VCaP (cell line): Measurements from ENCODE around the gene BTBD17.
A peak's percentile ranks its signal among the peaks of the same experiment; 100 is the strongest.
"Not testable (repeated sequence)": the region's sequence is repeated elsewhere in the genome, so short reads cannot be mapped to it uniquely, and the experiment has no call there.

Source experiments
- H3K27ac ChIP-seq: fragments of 450-650 bp; 2 replicates; pipeline ENCODE4 v1.5.1; 2017
- CTCF ChIP-seq: fragments of 450-650 bp; conservative IDR thresholded peaks from 2 replicates; pipeline ENCODE4 v1.5.1; 2017; ENCODE audit warnings: mild to moderate bottlenecking, moderate library complexity

BTBD17 gene

GRCh38 chr17:74361230-74362068 lies at the start of gene BTBD17:
TSS of gene BTBD17 (minus strand) at chr17:74361868. CDS start at chr17:74361819, 49 bp downstream.
- peak; percentile 74 for TF ChIP-seq CTCF
- no peak within 1 kb of the TSS for H3K27ac ChIP-seq

GRCh38 chr17:74410001-74410443 lies 48.4 kb upstream of the BTBD17 start:
- no peak for TF ChIP-seq CTCF
- H3K27ac ChIP-seq: no peak overlapping the region

GRCh38 chr17:74408815-74409214 lies 47.1 kb upstream of the BTBD17 start:
- no peak overlapping the region; the same call in 1 of the 2 replicates for H3K27ac ChIP-seq
- no peak for TF ChIP-seq CTCF

GRCh38 chr17:74408262-74408661 lies 46.6 kb upstream of the BTBD17 start:
- no peak overlapping the region; the same call in 1 of the 2 replicates for H3K27ac ChIP-seq
- no peak for TF ChIP-seq CTCF

- H3K27ac ChIP-seq: no peak overlapping the region
- no peak for TF ChIP-seq CTCF
Observed at GRCh38 chr17:74407384-74407783, 45.7 kb upstream of the BTBD17 start.

- H3K27ac ChIP-seq: not testable (repeated sequence)
Observed at GRCh38 chr17:74405311-74405710, 43.6 kb upstream of the BTBD17 start.

GRCh38 chr17:74404789-74405188 lies 43.1 kb upstream of the BTBD17 start:
- no peak for TF ChIP-seq CTCF
- H3K27ac ChIP-seq: no peak overlapping the region

GRCh38 chr17:74404218-74404617 lies 42.5 kb upstream of the BTBD17 start:
- TF ChIP-seq CTCF: no peak
- H3K27ac ChIP-seq: no peak overlapping the region
